T-cell (primary cell): Measurements from ENCODE around the gene CCDC97. TPM values are rescaled to one million over a fixed set of nuclear protein-coding genes. Genes with fewer than 3 reads are reported as not detected.

Experiments
- ATAC-seq, 4 experiments: fragments of 200-7000 bp in 3 of 4; fragments of 150-1000 bp in 1 of 4; cut with Tn5 transposase; replicated peaks in 1 of 4; 1 replicate in 3 of 4; 2 replicates in 1 of 4; pipeline ENCODE4 v1.10.0; 2021; ENCODE audit warnings: moderate library complexity in 3 of 4, mild to moderate bottlenecking in 2 of 4, moderate number of reproducible peaks in 1 of 4
- CTCF ChIA-PET, 2 donors: fragments of 300-600 bp; sonication (Branson Sonifier 250); formaldehyde crosslinking; loops; one replicate each; lab custom pipeline; 2022; ENCODE audit warnings: antibody characterized with exemption in 2 of 2; lab: Charles Lee
- POLR2A ChIA-PET, 2 donors: fragments of 300-600 bp; sonication (Branson Sonifier 250); formaldehyde crosslinking; loops; one replicate each; lab custom pipeline; 2022; ENCODE audit warnings: antibody characterized with exemption in 2 of 2; lab: Charles Lee
- DNase-seq, 35 experiments: peaks; one replicate each; pipeline versions ENCODE4 v3.0.0 to v3.0.0-alpha.2; 2013 to 2023
- H3K27ac ChIP-seq: one replicate; pipeline ENCODE4 v1.5.1; 2013; ENCODE audit warnings: low read length
- H3K27me3 ChIP-seq, 2 experiments: replicated peaks in 1 of 2; 1 replicate in 1 of 2; 2 replicates in 1 of 2; pipeline versions ENCODE4 v1.6.1 to v1.7.0; 2013; ENCODE audit warnings: low read length in 1 of 2, mixed read lengths in 1 of 2; ENCODE audit not compliant: control insufficient read depth in 2 of 2, insufficient read depth in 2 of 2; ENCODE audit errors: extremely low read depth in 1 of 2
- H3K36me3 ChIP-seq, 2 donors: 1 replicate in 1 of 2; 2 replicates in 1 of 2; pipeline versions ENCODE4 v1.6.1 to v1.7.0; 2013; ENCODE audit warnings: low read length in 1 of 2; ENCODE audit not compliant: control insufficient read depth in 2 of 2, insufficient read depth in 1 of 2; ENCODE audit errors: extremely low read depth in 1 of 2
- H3K4me1 ChIP-seq, 2 experiments: 1 replicate in 1 of 2; 2 replicates in 1 of 2; pipeline versions ENCODE4 v1.6.1 to v1.7.0; 2013; ENCODE audit warnings: low read length in 2 of 2, mixed read lengths in 1 of 2; ENCODE audit not compliant: insufficient read depth in 2 of 2, control insufficient read depth in 1 of 2; ENCODE audit errors: extremely low read depth in 1 of 2
- H3K4me3 ChIP-seq, 2 donors: 1 replicate in 1 of 2; 2 replicates in 1 of 2; pipeline versions ENCODE4 v1.5.1 to v1.7.0; 2013; ENCODE audit warnings: mild to moderate bottlenecking in 2 of 2, low read length in 1 of 2, moderate library complexity in 1 of 2; ENCODE audit not compliant: control insufficient read depth in 1 of 2; ENCODE audit errors: extremely low read depth in 1 of 2
- H3K9me3 ChIP-seq: 2 replicates; pipeline ENCODE4 v1.7.0; 2013
- H3K27ac Mint-ChIP-seq, 2 donors: one replicate each; pipeline ENCODE4 v1.8.0; 2020 to 2021; ENCODE audit warnings: mild to moderate bottlenecking in 2 of 2, mixed read lengths in 2 of 2
- H3K27me3 Mint-ChIP-seq, 2 donors: one replicate each; pipeline ENCODE4 v1.8.0; 2021 to 2022; ENCODE audit warnings: mixed read lengths in 2 of 2
- H3K36me3 Mint-ChIP-seq: one replicate; pipeline ENCODE4 v1.8.0; 2021; ENCODE audit warnings: mixed read lengths
- H3K4me1 Mint-ChIP-seq, 3 donors: one replicate each; pipeline ENCODE4 v1.8.0; 2020 to 2022; ENCODE audit warnings: mixed read lengths in 3 of 3, mild to moderate bottlenecking in 1 of 3
- H3K4me3 Mint-ChIP-seq, 3 donors: one replicate each; pipeline ENCODE4 v1.8.0; 2020 to 2022; ENCODE audit warnings: mild to moderate bottlenecking in 3 of 3, mixed read lengths in 3 of 3, moderate library complexity in 3 of 3
- H3K9me3 Mint-ChIP-seq, 3 donors: one replicate each; pipeline ENCODE4 v1.8.0; 2020 to 2022; ENCODE audit warnings: mixed read lengths in 3 of 3
- WGBS: methylation state at CpG from one replicate; pipeline ENCODE4 v1.1.5; 2013; ENCODE audit warnings: missing lambda C conversion rate; ENCODE audit not compliant: insufficient coverage; 5-methylcytosine and 5-hydroxymethylcytosine counted together
- total RNA-seq, 35 experiments: library from RNA in 6 of 35; stranded (reverse) in 6 of 35; fragments of 120-200 nt in 1 of 35; gene quantifications; one replicate each; pipeline versions ENCODE4 v1.2.1 to v1.2.4 and lab custom pipeline; 2013 to 2026

The CCDC97 gene
- total RNA-seq, 5 donors from 2014 or later (not counting 1 experiment from before 2014, with no cell fraction given): 38.9 to 61.5 (median 55.1) TPM

DNA sequence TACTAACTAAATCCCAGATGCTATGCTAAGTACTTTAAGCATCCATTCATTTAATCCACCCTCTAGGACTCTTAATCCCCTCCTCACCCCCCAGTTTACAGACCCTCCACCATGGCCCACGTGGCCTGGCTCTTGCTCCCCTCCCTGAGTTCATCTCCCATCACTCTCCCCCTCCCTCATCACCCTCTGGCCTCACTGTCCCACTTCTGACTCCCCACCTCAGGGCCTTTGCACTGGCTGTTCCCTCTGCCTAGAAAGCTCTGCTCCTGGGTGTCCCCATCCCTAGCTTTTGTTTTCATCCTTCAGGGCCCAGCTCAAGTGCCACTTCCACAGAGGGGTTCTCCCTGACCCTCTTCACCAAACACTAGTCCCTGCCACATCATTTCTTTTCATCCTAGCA is 49.8 kb downstream of the CCDC97 start:
- no peak overlapping the region for H3K4me3 ChIP-seq
- WGBS: 90% methylated on average over 1 of the region's 1 CpG
- H3K27me3 Mint-ChIP-seq: no peaks in the 10 kb centered on the region
- peaks cover 4% of the 10 kb centered on the region for H3K36me3 Mint-ChIP-seq
- DNase-seq (no peak), ATAC-seq (no peak)
- H3K9me3 Mint-ChIP-seq: no peaks in the 10 kb centered on the region
- H3K9me3 ChIP-seq: no peaks in the 10 kb centered on the region
- ChIA-PET POLR2A (interaction anchor here in 1 of 2 donors (0.6 kb wide), 2 partner anchors 17 to 68 kb away, joined by 3 read pairs; no protein-coding TSS in a partner anchor), CTCF (no interaction called here)
- peak overlapping the region; percentile 34 to 66 for H3K27ac Mint-ChIP-seq
- H3K4me1 Mint-ChIP-seq: peaks cover 67 to 72% (median 70%) of the 10 kb centered on the region in 3 donors
- no peak overlapping the region for H3K27ac ChIP-seq
- peaks cover 49 to 62% of the 10 kb centered on the region in 2 experiments for H3K4me1 ChIP-seq
- H3K27me3 ChIP-seq: no peaks in the 10 kb centered on the region
- H3K36me3 ChIP-seq: peaks cover 0 to 2% of the 10 kb centered on the region in 2 donors
- peak overlapping the region in 1 of 3 donors; percentile 36 for H3K4me3 Mint-ChIP-seq

DNA sequence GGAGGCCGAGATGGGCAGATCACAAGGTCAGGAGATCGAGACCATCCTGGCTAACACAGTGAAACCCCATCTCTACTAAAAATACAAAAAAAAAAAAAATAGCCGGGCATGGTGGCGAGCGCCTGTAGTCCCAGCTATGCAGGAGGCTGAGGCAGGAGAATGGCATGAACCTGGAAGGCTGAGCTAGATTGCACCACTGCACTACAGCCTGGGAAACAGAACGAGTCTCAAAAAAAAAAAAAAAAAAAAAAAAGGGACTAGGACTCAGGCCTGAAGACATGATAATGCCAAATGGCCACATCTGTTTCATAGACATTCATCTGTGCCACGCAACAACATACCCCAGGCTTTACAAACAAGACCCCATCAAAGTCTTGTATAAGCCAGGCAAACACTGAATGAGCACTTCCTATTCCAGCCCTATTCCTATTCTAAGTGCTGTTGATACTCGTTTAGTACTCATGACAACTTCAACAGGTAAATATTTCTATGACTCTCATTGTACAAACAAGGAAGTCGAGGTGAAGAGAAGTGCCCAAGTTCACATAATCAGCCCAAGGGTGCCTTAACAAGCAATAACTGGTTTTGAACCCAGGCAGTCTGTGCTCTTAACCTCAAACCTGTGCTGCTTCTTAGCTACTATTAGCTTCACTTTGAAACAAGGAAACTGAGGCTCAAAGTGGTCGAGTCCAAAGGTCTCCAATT is 52.3 kb downstream of the CCDC97 start:
- peaks cover 0 to 2% of the 10 kb centered on the region in 2 donors for H3K36me3 ChIP-seq
- no peak overlapping the region for H3K27ac ChIP-seq
- Mint-ChIP-seq H3K4me3 (peak overlapping the region; percentile 83 to 94 (median 89)), H3K27me3 (no peaks in the 10 kb centered on the region), H3K27ac (peak overlapping the region; percentile 98 to 100), H3K9me3 (no peaks in the 10 kb centered on the region), H3K36me3 (no peaks in the 10 kb centered on the region), H3K4me1 (peaks cover 42 to 51% (median 49%) of the 10 kb centered on the region in 3 donors)
- no peaks in the 10 kb centered on the region for H3K9me3 ChIP-seq
- ATAC-seq (no peak), DNase-seq (no peak)
- ChIA-PET CTCF (interaction anchor here (0.6 to 2.4 kb wide), 4 partner anchors 11 to 699 kb away, joined by 3 to 13 read pairs (median 4); no protein-coding TSS in a partner anchor), POLR2A (interaction anchor here (0.5 to 2.7 kb wide), 4 partner anchors 9 to 1365 kb away, joined by 3 to 49 read pairs (median 4); partner anchors contain the start of gene TGFB1 (in 1 of the 2))
- no peaks in the 10 kb centered on the region for H3K27me3 ChIP-seq
- WGBS: 80% methylated on average over 2 of the region's 10 CpGs
- no peak overlapping the region for H3K4me3 ChIP-seq
- peaks cover 26 to 44% of the 10 kb centered on the region in 2 experiments for H3K4me1 ChIP-seq

DNA sequence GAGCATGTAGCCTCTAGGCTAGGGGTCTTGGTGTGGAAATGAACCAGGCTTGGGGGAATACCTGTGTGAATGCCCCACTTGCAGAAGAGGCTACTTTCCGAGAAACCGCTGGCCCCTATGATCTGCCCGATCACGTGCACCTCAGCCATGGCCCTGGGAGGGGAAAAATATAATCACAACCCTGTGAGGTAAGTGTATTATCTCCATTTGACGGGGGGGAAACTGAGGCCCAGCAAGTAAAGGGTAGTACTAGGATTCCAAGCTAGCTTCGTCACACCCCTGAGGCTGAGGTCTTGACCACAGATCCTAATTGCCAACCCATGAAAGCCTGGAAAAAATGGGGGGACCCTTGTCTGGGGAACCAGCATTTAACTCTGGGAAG is 53.4 kb downstream of the CCDC97 start:
- Mint-ChIP-seq H3K9me3 (no peaks in the 10 kb centered on the region), H3K36me3 (no peaks in the 10 kb centered on the region), H3K4me1 (peaks cover 31 to 42% (median 39%) of the 10 kb centered on the region in 3 donors), H3K27me3 (no peaks in the 10 kb centered on the region), H3K4me3 (peak overlapping the region; percentile 83 to 94 (median 89)), H3K27ac (peak overlapping the region; percentile 98 to 100)
- POLR2A ChIA-PET: interaction anchor here (0.5 to 2.7 kb wide), 14 partner anchors 8 to 898 kb away, joined by 3 to 49 read pairs (median 4); partner anchors contain the start of genes BLVRB (in 1 of the 2), HNRNPUL1 (in 1 of the 2) and TGFB1 (in 1 of the 2)
- Histone ChIP-seq H3K27ac (peak overlapping the region; percentile 99), H3K9me3 (no peaks in the 10 kb centered on the region), H3K36me3 (peaks cover 0 to 2% of the 10 kb centered on the region in 2 donors), H3K27me3 (no peaks in the 10 kb centered on the region), H3K4me3 (peak overlapping the region; percentile 85), H3K4me1 (peaks cover 16 to 34% of the 10 kb centered on the region in 2 experiments)
- DNase-seq (no peak), ATAC-seq (no peak)
- CTCF ChIA-PET: interaction anchor here in 1 of 2 donors (0.6 to 2.4 kb wide), 11 partner anchors 9 to 207 kb away, joined by 3 to 14 read pairs (median 5); partner anchors contain the start of genes B3GNT8 and DMAC2
- 45% methylated on average over 4 of the region's 6 CpGs for WGBS

DNA sequence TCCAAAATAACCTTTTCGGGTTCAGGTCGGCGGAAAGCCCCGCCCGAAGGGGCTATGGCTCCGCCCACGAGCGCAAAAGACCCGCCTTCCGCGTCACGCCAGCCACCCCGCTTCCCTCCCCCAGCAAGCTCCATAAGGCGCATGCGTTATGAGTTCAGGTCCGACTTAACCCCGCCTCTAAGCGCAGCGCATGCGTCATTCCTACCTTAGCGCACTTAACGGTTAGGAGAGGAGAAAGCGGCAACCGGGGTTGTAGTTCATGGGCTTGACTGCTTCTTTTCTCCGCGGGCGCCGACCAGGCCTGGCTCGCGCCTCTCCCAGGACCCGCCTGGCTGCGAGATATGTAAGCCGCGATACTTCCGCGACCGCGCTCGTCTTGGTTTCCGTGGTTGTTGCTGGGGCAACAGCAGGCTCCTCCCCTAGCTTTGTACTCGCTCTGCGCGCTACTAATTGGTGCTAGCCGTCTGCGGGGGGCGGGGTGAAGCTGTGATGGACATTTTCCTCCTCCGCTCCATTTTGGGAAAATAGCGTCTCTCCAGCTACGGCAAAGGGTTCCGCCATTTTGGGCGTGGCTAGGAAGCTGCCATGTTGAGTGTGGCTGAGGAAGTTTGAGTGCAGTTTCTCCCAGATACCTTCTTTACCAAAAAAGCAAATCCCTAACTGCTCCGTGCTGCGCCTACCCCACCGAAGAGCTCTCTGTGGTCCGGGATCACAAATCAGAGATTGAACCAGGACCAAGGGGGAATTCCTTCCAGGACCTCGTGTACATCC is 54.0 kb downstream of the CCDC97 start, which contains the start of gene B9D2:
Gene B9D2, minus strand, starts transcription at position 397 of the 771 bp plus-strand sequence. CDS start 630 bp downstream, outside the sequence.
- H3K4me1 Mint-ChIP-seq: peaks cover 28 to 40% (median 36%) of the 10 kb centered on the region in 3 donors
- peak within 1 kb of the TSS; percentile 83 to 94 (median 89) for H3K4me3 Mint-ChIP-seq
- peaks cover 0 to 2% of the 10 kb centered on the region in 2 donors for H3K36me3 ChIP-seq
- H3K4me1 ChIP-seq: peaks cover 13 to 31% of the 10 kb centered on the region in 2 experiments
- DNase-seq: peak; percentile 96 to 99 (median 99)
- peak within 1 kb of the TSS; percentile 98 to 100 for H3K27ac Mint-ChIP-seq
- peak; percentile 94 to 97 (median 96) for ATAC-seq
- H3K4me3 ChIP-seq: peak within 1 kb of the TSS; percentile 85
- H3K36me3 Mint-ChIP-seq: no peaks in the 10 kb centered on the region
- H3K27ac ChIP-seq: peak within 1 kb of the TSS; percentile 99
- no peaks in the 10 kb centered on the region for H3K9me3 Mint-ChIP-seq
- WGBS: 0% methylated on average over 38 of the region's 56 CpGs
- H3K27me3 Mint-ChIP-seq: no peaks in the 10 kb centered on the region
- CTCF ChIA-PET: interaction anchor here (0.5 to 3.0 kb wide), 18 partner anchors 9 to 207 kb away, joined by 3 to 17 read pairs (median 4); partner anchors contain the start of genes B3GNT8 (in 1 of the 2) and DMAC2 (in 1 of the 2)
- POLR2A ChIA-PET: interaction anchor here (0.5 to 2.7 kb wide), 17 partner anchors 8 to 898 kb away, joined by 3 to 49 read pairs (median 4); partner anchors contain the start of genes BLVRB (in 1 of the 2), HNRNPUL1 (in 1 of the 2) and TGFB1 (in 1 of the 2)
- no peaks in the 10 kb centered on the region for H3K27me3 ChIP-seq
- H3K9me3 ChIP-seq: no peaks in the 10 kb centered on the region

DNA sequence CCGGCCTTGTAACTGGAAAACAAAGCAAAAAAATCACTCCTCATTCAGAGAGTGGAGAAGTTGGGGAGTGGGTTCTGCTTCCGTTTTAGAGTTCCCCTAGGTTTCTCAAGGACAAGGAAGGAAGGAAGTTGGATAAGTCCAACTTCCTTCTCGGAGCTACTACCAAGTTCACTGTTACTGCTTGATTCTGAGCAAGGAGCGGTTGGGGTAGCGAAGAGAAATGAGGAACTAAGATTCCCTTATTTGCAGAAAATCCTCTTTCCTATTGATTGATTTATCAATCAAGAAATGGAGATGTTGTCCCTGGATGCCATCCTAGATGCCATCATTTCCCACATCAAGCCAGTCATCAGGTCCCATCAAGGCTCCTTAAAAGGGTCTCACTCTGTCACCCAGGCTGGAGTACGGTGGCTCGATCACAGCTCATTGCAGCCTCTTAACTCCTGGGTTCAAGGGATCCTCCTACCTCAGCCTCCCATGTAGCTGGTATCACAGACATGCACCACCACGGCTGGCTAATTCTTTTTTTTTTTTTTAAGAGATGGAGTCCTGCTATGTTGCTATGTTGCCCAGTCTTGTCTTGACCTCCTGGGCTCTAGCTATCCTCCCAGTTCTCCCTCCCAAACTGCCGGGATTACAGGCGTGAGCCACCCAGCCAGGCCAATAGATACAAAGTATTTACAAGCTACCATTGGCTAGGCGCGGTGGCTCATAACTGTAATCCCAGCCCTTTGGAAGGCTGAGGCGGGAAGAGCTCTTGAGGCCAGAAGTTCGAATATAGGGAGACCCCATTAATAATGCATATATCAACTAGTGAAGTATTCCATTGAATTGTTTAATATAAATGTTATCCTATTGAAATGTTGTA is 54.8 kb downstream of the CCDC97 start:
- ChIA-PET CTCF (interaction anchor here in 1 of 2 donors (0.5 to 3.0 kb wide), 16 partner anchors 8 to 1078 kb away, joined by 3 to 17 read pairs (median 4); partner anchors contain the start of gene DMAC2), POLR2A (interaction anchor here (0.6 to 2.7 kb wide), 14 partner anchors 9 to 899 kb away, joined by 3 to 49 read pairs (median 4); partner anchors contain the start of genes BLVRB (in 1 of the 2), HNRNPUL1 (in 1 of the 2) and TGFB1 (in 1 of the 2))
- Histone ChIP-seq H3K4me3 (peak overlapping the region; percentile 85), H3K27ac (peak overlapping the region; percentile 99), H3K4me1 (peaks cover 13 to 26% of the 10 kb centered on the region in 2 experiments), H3K9me3 (no peaks in the 10 kb centered on the region), H3K36me3 (peaks cover 0 to 2% of the 10 kb centered on the region in 2 donors), H3K27me3 (no peaks in the 10 kb centered on the region)
- H3K4me1 Mint-ChIP-seq: peaks cover 26 to 35% (median 31%) of the 10 kb centered on the region in 3 donors
- ATAC-seq (no peak), DNase-seq (no peak)
- H3K27ac Mint-ChIP-seq: peak overlapping the region; percentile 98 to 100
- whole genome bisulfite sequencing: 83% methylated on average over 2 of the region's 14 CpGs
- H3K36me3 Mint-ChIP-seq: no peaks in the 10 kb centered on the region
- peak overlapping the region; percentile 83 to 94 (median 89) for H3K4me3 Mint-ChIP-seq
- no peaks in the 10 kb centered on the region for H3K27me3 Mint-ChIP-seq
- no peaks in the 10 kb centered on the region for H3K9me3 Mint-ChIP-seq
